Loucy (cell line): Measurements from ENCODE around the gene SYMPK.

Source experiments
- H2AFZ ChIP-seq: fragments of 200-600 bp; sonication (generic); 2 replicates; pipeline ENCODE4 v1.6.0; 2016; ENCODE audit warnings: antibody characterized with exemption, mild to moderate bottlenecking, low read length, moderate library complexity
- H3F3A ChIP-seq: fragments of 200-600 bp; 2 replicates; pipeline ENCODE4 v1.6.0; 2016; ENCODE audit warnings: antibody characterized with exemption, low read depth, mild to moderate bottlenecking
- H3K27me3 ChIP-seq: fragments of 200-600 bp; sonication (generic); 2 replicates; pipeline ENCODE4 v1.6.1; 2014; ENCODE audit warnings: low read length, mild to moderate bottlenecking; ENCODE audit not compliant: insufficient read depth, poor library complexity, severe bottlenecking
- H3K36me3 ChIP-seq: fragments of 200-600 bp; sonication (generic); 2 replicates; pipeline ENCODE4 v1.6.1; 2016; ENCODE audit warnings: low read length; ENCODE audit not compliant: insufficient read depth
- H3K4me1 ChIP-seq: fragments of 200-600 bp; sonication (generic); 2 replicates; pipeline ENCODE4 v1.5.1; 2014; ENCODE audit warnings: low read length, mild to moderate bottlenecking; ENCODE audit not compliant: insufficient read depth, poor library complexity, severe bottlenecking
- H3K4me2 ChIP-seq: fragments of 200-600 bp; sonication (generic); 2 replicates; pipeline ENCODE4 v1.6.0; 2014; ENCODE audit warnings: antibody characterized with exemption, low read length, low read depth, mild to moderate bottlenecking; ENCODE audit not compliant: poor library complexity, severe bottlenecking
- H3K4me3 ChIP-seq: fragments of 200-600 bp; sonication (generic); 2 replicates; pipeline ENCODE4 v1.5.1; 2014; ENCODE audit warnings: low read length, mild to moderate bottlenecking, mixed read lengths; ENCODE audit not compliant: poor library complexity, severe bottlenecking
- H3K79me2 ChIP-seq: fragments of 200-600 bp; sonication (generic); 2 replicates; pipeline ENCODE4 v1.6.1; 2014; ENCODE audit warnings: low read length; ENCODE audit not compliant: insufficient read depth
- H3K9ac ChIP-seq: fragments of 200-600 bp; sonication (generic); 2 replicates; pipeline ENCODE4 v1.6.0; 2014; ENCODE audit warnings: mild to moderate bottlenecking, low read depth, low read length, moderate library complexity; ENCODE audit not compliant: poor library complexity, severe bottlenecking
- H3K9me2 ChIP-seq: fragments of 200-600 bp; sonication (generic); replicated peaks from 2 replicates; pipeline ENCODE4 v1.6.1; 2016; ENCODE audit warnings: low read depth, low read length, mixed read lengths
- H3K9me3 ChIP-seq: fragments of 200-600 bp; sonication (generic); 2 replicates; pipeline ENCODE4 v1.6.1; 2014; ENCODE audit warnings: mild to moderate bottlenecking, antibody characterized with exemption, low read length, low read depth; ENCODE audit not compliant: insufficient read depth
- H4K20me1 ChIP-seq: fragments of 200-600 bp; sonication (generic); 2 replicates; pipeline ENCODE4 v1.6.0; 2014; ENCODE audit warnings: antibody characterized with exemption, low read length, mild to moderate bottlenecking; ENCODE audit not compliant: insufficient read depth, poor library complexity, severe bottlenecking
- CTCF ChIP-seq: fragments of 200-600 bp; sonication (generic); conservative IDR thresholded peaks from 2 replicates; pipeline ENCODE4 v1.5.1; 2014; ENCODE audit warnings: mild to moderate bottlenecking, antibody characterized with exemption, low read length
- EZH2phosphoT487 ChIP-seq: fragments of 200-600 bp; IDR thresholded peaks from 2 replicates; pipeline ENCODE4 v1.6.1; 2018; ENCODE audit warnings: antibody characterized with exemption, mild to moderate bottlenecking, moderate library complexity, borderline replicate concordance

The SYMPK gene

GRCh38 chr19:45901912-45902650 is 39.1 kb upstream of the SYMPK start, which contains the start of gene MYPOP:
Gene MYPOP, minus strand, starts transcription at chr19:45902613. Its CDS starts 840 bp downstream, at chr19:45901773.
- no peaks in the 10 kb centered on the region for H3K27me3 ChIP-seq
- H3K9ac ChIP-seq: peak within 1 kb of the TSS; percentile 98
- H3K4me1 ChIP-seq: peaks cover 5% of the 10 kb centered on the region
- no peaks in the 10 kb centered on the region; the same call in 1 of the 2 replicates for H3K36me3 ChIP-seq
- no peaks in the 10 kb centered on the region for H3F3A ChIP-seq
- peak within 1 kb of the TSS; percentile 93 for H2AFZ ChIP-seq
- no peaks in the 10 kb centered on the region for H3K9me3 ChIP-seq
- H4K20me1 ChIP-seq: peaks cover 4% of the 10 kb centered on the region
- peak within 1 kb of the TSS; percentile 85 for H3K4me2 ChIP-seq
- no peaks in the 10 kb centered on the region for H3K9me2 ChIP-seq
- peak within 1 kb of the TSS; percentile 99 for H3K4me3 ChIP-seq
- peaks cover 27% of the 10 kb centered on the region for H3K79me2 ChIP-seq
- 0 out of 2 replicates have a peak, but pooled peaks have one; percentile 12 for TF ChIP-seq CTCF
- no peak for TF ChIP-seq EZH2phosphoT487

- Histone ChIP-seq H3K9ac (peak overlapping the region; percentile 98), H3F3A (no peaks in the 10 kb centered on the region), H4K20me1 (peaks cover 4% of the 10 kb centered on the region), H3K9me3 (no peaks in the 10 kb centered on the region), H3K79me2 (peaks cover 27% of the 10 kb centered on the region), H3K4me2 (peak overlapping the region; percentile 85), H3K4me3 (peak overlapping the region; percentile 99), H3K36me3 (no peaks in the 10 kb centered on the region; the same call in 1 of the 2 replicates), H3K9me2 (no peaks in the 10 kb centered on the region), H3K27me3 (no peaks in the 10 kb centered on the region), H2AFZ (no peak overlapping the region), H3K4me1 (peaks cover 5% of the 10 kb centered on the region)
- TF ChIP-seq CTCF: no peak
Observed at GRCh38 chr19:45901432-45901911, 38.5 kb upstream of the SYMPK start.

DNA sequence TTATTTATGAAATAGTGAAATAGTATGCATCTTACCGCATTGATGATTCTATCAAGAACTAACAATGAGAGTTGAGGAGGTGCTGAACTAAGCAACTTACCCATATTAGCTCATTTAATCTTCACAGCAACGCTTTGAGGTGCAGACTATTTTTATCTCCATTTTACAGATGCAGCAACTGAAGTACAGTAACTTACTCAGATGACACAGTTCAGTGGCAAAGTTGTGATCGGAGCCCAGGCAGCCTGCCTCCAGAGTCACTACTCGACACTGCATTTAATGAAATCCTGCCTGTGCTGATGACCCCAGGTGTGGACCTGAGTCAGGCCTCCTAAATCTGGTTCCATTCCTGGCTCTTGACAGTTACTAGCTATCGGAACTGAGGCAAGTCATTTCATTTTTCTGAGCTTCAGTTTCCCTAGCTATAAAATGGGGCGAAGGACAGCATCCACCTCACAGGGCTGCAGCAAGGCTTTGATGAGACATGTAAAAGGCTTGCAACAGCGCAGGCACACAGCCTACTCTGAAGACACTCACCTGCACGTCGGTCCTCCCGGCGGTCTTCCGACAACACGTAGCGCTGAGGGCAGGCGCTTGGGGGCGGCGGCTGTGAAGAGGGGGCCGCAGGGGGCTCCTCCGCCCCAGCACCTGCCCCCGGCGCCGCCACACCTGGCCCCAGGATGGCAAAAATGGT is 37.9 kb upstream of the SYMPK start:
- H3F3A ChIP-seq: no peaks in the 10 kb centered on the region
- TF ChIP-seq CTCF: no peak
- no peak for TF ChIP-seq EZH2phosphoT487
- peaks cover 5% of the 10 kb centered on the region for H3K4me1 ChIP-seq
- no peaks in the 10 kb centered on the region for H3K9me3 ChIP-seq
- H3K4me3 ChIP-seq: peak overlapping the region; percentile 99
- H3K27me3 ChIP-seq: no peaks in the 10 kb centered on the region
- no peaks in the 10 kb centered on the region; the same call in 1 of the 2 replicates for H3K36me3 ChIP-seq
- no peak overlapping the region for H2AFZ ChIP-seq
- peak overlapping the region; percentile 13 for H3K9ac ChIP-seq
- peaks cover 27% of the 10 kb centered on the region for H3K79me2 ChIP-seq
- peak overlapping the region; percentile 85 for H3K4me2 ChIP-seq
- H4K20me1 ChIP-seq: peaks cover 4% of the 10 kb centered on the region
- no peaks in the 10 kb centered on the region for H3K9me2 ChIP-seq
